SK-MEL-5 (cell line): ENCODE results near the gene IP6K2. TPM values are rescaled to one million over a fixed set of nuclear protein-coding genes. Genes with fewer than 3 reads are reported as not detected.

ENCODE experiments used
- DNase-seq: peaks from one replicate; pipeline ENCODE4 v3.0.0-alpha.2; 2016; ENCODE audit warnings: low read depth, low spot score
- in situ Hi-C: cut with HindIII; loops from 2 replicates; pipeline ENCODE4 v1.10.0; 2016; ENCODE audit warnings: low sequenced_read_pairs, high pct_unique_total_duplicates, low pct_unique_long_range_greater_than_20kb
- small RNA-seq, 2 experiments: library from RNA; depleted of rRNA; stranded (forward); fragments of <200 nt; gene quantifications; one replicate each; pipeline ENCODE3, GENCODE V24; 2014
- total RNA-seq: library from RNA; depleted of rRNA; stranded (reverse); fragments of >200 nt; shearing (Covaris generic); gene quantifications from 2 replicates; pipeline ENCODE4 v1.2.3, GENCODE V29; 2014; rRNA removed

Gene IP6K2
- total RNA-seq, 1 experiment from 2014 or later: 55.7 TPM

DNA sequence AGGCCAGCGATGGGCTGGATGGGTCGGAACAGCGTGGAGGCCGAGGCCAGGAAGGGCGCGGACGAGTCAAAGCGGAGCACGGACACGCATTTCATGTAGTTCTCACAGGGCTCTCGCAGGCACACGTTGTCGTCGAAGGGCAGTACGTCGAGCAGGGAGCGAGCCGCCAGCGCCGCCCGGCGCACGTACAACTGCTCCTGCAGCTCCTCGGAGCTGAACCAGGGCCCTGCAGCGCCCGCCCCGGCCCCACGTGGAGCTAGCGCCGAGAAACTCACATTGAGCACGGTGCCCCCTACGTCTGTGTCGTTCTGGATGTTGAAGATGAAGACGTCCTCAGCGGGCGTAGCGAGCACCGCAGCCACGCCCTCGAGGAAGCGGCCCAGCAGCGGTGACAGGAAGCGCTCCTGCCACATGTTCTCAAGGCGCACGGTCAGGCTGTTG, 60.2 kb downstream of the IP6K2 start:
- in situ Hi-C loops: no loop called here
- no peak for DNase-seq

DNA sequence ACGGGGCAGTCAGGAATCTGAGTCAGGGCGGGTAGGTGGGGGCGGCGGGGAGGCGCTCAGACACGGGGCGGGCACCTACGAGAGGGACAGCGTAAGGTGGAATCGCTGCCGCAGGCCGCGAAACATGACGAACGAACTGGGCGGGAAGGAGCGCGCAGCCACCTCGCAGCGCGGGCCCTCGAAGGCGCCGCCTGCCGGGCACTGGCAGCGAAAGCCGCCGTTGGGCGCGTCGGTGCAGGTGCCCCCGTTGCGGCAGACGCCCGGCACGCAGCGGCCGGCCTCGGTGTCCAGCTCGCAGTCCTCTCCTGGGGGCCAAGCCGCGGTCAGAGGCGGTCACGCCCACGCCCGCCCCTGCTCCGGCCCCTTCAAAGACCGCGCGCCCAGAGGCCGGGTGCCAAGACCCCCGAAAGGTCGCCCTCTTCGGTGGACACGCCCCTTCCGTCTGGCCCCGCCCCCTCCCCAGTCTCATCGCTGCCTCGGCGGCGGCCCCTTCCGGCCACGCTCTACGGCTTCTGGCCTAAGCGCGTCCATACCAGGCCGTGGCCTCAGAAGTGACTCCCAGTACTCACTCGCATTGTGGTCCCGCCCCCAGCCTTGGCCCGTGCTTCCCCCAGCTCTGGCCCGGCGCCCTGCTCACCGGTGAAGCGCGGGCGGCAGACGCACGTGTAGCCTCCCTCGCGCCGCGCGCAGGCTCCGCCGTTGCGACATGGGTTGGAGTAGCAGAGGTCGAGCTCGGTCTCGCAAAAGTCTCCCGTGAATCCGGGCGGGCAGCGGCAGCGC, 60.8 kb downstream of the IP6K2 start:
- DNase-seq: no peak
- in situ Hi-C loops: no loop called here

DNA sequence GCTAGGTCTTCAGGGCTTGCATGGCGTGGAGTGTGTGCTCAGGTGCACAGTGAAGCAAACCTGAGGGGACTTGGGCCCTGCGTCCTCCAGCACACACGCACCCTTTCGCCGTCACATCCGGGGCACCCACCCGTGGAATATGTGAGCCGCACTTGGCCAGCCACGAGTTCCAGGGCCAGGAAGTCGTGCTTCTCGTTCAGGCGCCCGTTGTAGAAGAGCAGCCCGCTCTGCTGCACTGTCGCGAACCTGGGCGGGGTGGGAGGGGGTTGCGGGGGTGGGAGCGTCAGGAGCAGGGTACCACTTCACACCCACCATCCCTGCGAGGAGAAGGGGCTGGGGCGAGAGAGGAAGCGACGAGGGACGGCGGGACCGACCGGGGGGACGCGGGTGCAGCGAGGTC, 61.4 kb downstream of the IP6K2 start:
- in situ Hi-C loops: no loop called here
- DNase-seq: no peak

DNA sequence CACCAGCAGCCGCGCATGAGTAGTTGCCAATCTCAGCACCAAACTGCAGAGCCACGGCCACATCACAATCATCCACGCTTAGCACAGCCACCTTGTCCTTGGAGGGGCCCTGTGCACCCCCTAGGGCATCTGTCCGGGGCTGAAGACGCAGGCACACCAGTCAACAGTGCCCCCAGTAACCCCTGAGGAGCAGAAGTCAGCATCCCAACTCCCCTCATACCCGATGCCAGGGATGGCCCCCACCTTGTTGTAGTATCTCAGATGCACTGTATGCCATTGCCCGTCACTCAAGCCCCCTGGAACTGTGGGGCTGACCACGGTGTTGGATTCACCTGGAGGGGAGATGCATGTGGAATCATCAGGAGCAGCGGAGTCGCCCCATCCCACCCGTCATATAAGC, 62.0 kb downstream of the IP6K2 start:
- no peak for DNase-seq
- in situ Hi-C loops: no loop called here

GRCh38 chr3:48652923-48653715, 63.9 kb downstream of the IP6K2 start:
- in situ Hi-C loops: no loop called here

GRCh38 chr3:48651771-48652170, 65.2 kb downstream of the IP6K2 start:
- in situ Hi-C loops: no loop called here
- DNase-seq: no peak

More at GRCh38 chr3:48652923-48653715, 63.9 kb downstream of the IP6K2 start:
- DNase-seq: no peak

DNA sequence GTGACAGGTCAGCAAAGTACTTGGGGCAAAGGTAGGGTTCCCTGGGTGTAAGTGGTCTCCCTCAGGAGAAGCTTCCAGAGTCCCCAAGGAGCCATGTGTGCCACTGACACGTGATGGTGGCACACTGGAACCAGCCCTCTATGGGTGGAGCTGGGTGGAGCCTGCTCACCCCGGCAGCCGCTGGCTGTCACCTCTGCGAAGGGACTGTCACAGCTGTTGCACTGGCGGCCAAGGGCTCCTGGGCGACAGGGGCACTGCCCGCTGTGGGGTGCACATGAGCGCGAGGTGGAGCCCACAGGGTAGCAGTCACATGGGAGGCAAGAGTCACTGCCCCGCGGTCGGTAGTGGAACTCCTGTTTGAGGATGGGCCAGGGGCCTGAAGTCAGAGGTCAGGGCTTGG, 66.3 kb downstream of the IP6K2 start:
- no peak for DNase-seq
- in situ Hi-C loops: no loop called here

DNA sequence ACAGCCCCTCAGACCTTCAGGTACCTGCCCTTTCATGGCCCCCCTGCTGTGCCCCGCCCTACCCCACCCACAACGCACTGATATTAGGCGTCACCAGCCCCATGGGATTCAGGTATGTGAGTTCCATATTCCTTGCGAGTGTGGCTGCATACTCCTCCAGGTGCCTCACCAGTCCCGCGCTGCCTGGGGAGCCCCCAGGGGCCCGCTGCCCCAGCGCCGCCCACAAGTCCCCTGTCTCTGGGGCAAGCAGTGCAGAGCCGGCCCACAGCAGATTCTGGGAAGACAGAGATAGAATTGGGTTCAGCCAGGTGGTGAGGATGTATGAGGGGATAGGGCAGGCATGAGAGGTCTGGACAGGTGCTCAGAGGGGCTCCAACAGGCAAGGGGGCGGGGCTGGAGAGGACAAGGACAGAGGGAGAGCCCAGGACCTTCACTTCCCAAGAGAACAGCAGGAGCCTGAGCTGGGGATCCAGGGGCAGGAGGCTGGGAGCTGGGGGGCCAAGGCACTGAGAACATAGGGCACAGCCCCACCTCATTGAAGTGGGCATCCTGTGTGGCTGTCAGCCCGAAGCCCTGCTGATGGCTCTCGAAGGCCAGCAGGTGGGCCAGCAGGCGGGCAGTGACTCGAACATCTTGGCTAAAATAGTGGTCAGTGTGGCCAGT, 68.7 kb downstream of the IP6K2 start:
- no peak for DNase-seq
- in situ Hi-C loops: no loop called here

DNA sequence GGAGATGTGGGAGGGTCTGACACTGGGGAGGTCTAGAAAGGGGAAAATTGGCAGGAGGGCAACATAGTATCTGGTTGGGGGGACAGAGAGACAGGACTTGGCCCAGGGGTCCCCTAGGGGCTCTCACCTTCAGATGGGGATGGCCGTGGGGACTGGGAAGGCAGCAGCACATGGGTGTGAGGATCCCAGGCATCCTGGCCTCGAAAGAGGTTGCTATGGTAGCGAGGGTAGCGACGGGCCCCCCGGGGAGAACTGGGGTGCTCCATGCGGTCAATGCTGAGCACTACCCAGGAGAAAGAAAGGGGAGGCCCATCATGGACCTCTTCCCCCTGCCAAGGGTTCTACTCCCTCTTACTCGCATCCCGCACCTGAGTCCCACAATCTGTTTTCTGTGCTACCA, 69.3 kb downstream of the IP6K2 start:
- in situ Hi-C loops: no loop called here
- DNase-seq: no peak

- DNase-seq: no peak
- in situ Hi-C loops: no loop called here
Observed at GRCh38 chr3:48644898-48645760, 71.9 kb downstream of the IP6K2 start.

DNA sequence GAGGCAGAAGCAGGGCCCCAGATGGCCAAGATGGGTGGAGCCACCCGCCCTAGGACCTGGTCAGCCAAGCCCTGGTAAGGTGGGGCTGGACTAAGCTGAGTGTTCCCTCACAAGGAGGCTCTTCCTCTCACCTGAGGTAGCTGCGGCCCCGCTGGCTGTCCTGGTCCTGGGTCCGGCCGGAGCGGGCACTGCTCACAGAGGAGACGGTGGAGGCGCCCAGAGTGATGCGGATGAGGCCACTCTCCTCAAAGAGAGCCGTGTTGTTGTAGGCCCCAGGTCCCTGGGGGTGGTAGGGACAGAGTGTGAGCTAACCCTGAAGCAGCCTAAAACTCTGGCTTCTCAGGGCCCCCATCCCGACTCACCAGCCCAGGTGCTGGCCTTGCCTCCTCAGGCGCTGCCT, 74.4 kb downstream of the IP6K2 start:
- in situ Hi-C loops: no loop called here

DNA sequence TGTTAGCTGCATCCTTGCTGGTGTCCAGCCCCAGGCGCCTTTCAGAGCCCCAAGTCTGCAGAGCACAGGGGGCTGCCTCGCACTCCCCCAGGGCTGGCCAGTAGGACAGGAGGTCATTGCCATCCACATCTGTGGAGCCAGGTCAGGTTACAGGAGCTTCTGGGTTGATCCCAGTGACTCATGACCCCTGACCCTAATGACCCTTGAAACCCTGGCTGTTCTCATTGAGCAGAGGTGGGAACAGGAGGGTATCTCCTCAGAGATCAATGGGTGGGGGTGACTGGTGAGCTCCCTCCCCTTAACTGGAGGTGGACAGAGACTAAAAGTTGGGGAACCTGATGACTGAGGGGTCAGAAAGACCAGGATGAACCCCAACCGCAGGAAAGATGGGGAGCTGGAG, 75.6 kb downstream of the IP6K2 start:
- in situ Hi-C loops: no loop called here
- no peak for DNase-seq

More for the DNA sequence above, 74.4 kb downstream of the IP6K2 start:
- no peak for DNase-seq

- in situ Hi-C loops: no loop called here
- no peak for DNase-seq
Observed at GRCh38 chr3:48639944-48640606, 76.9 kb downstream of the IP6K2 start.

Small RNA genes lying within 50 kb of the gene (small RNA-seq; reads per million reads assigned to genes)
- gene AC141002.1: 0 reads per million in 2 experiments

Other genes with a start within 250 kb of the IP6K2 start
- 120 and 131 TPM in 2 replicates for gene SHISA5, start 213.0 kb downstream of the IP6K2 start, total RNA-seq
- 39.3 and 44.7 TPM in 2 replicates for gene PFKFB4, start 160.4 kb downstream of the IP6K2 start, total RNA-seq
- gene UCN2, start 153.4 kb downstream of the IP6K2 start, total RNA-seq: 14.9 and 18.8 TPM in 2 replicates
- gene COL7A1, start 121.9 kb downstream of the IP6K2 start, total RNA-seq: 0.26 and 2.0 TPM in 2 replicates
- gene UQCRC1, start 107.6 kb downstream of the IP6K2 start, total RNA-seq: 288 and 322 TPM in 2 replicates
- not detected in 2 replicates for gene TMEM89, start 95.5 kb downstream of the IP6K2 start, total RNA-seq
- 26.3 and 27.1 TPM in 2 replicates for gene SLC26A6, start 81.8 kb downstream of the IP6K2 start, total RNA-seq
- gene CELSR3, start 54.3 kb downstream of the IP6K2 start, total RNA-seq: 3.2 and 3.6 TPM in 2 replicates
- 15.9 and 16.6 TPM in 2 replicates for gene NCKIPSD, start 31.3 kb downstream of the IP6K2 start, total RNA-seq
- gene PRKAR2A, start 130.7 kb upstream of the IP6K2 start, total RNA-seq: 34.9 and 35.1 TPM in 2 replicates
- 21.4 and 26.5 TPM in 2 replicates for gene SLC25A20, start 181.7 kb upstream of the IP6K2 start, total RNA-seq
- gene ARIH2, start 201.6 kb upstream of the IP6K2 start, total RNA-seq: 138 and 143 TPM in 2 replicates